KMS-11 (cell line): ENCODE results near the gene ABCC4.

ENCODE experiments used
- H2AFZ ChIP-seq: fragments of 200-600 bp; sonication (generic); 2 replicates; pipeline ENCODE4 v1.6.1; 2016; ENCODE audit warnings: antibody characterized with exemption, mixed run types, low read depth
- H3K27ac ChIP-seq: fragments of 200-600 bp; sonication (generic); 2 replicates; pipeline ENCODE4 v1.6.1; 2016; ENCODE audit warnings: mild to moderate bottlenecking, mixed run types
- H3K27me3 ChIP-seq: fragments of 200-600 bp; sonication (generic); 2 replicates; pipeline ENCODE4 v1.6.1; 2017; ENCODE audit warnings: mild to moderate bottlenecking, low read depth, mixed run types, moderate library complexity; ENCODE audit not compliant: insufficient read depth
- H3K36me3 ChIP-seq: fragments of 200-600 bp; sonication (generic); 2 replicates; pipeline ENCODE4 v1.6.1; 2017; ENCODE audit warnings: mild to moderate bottlenecking, mixed run types; ENCODE audit not compliant: insufficient read depth
- H3K4me1 ChIP-seq: fragments of 200-600 bp; sonication (generic); 2 replicates; pipeline ENCODE4 v1.6.1; 2016; ENCODE audit warnings: mild to moderate bottlenecking, low read depth, mixed run types; ENCODE audit not compliant: poor library complexity, severe bottlenecking
- H3K4me2 ChIP-seq: fragments of 200-600 bp; sonication (generic); 2 replicates; pipeline ENCODE4 v1.7.0; 2016; ENCODE audit warnings: mild to moderate bottlenecking, mixed run types
- H3K4me3 ChIP-seq: fragments of 200-600 bp; sonication (generic); IDR thresholded peaks from 2 replicates; pipeline ENCODE4 v1.6.1; 2017; ENCODE audit warnings: low read depth, low read length, mixed read lengths; ENCODE audit not compliant: insufficient read depth
- H3K79me2 ChIP-seq: fragments of 200-600 bp; sonication (generic); 2 replicates; pipeline ENCODE4 v1.6.1; 2016; ENCODE audit warnings: low read depth, mixed run types; ENCODE audit not compliant: insufficient read depth
- H3K9ac ChIP-seq: fragments of 200-600 bp; sonication (generic); 2 replicates; pipeline ENCODE4 v1.6.1; 2016; ENCODE audit warnings: mild to moderate bottlenecking, mixed run types
- H4K20me1 ChIP-seq: fragments of 200-600 bp; sonication (generic); 2 replicates; pipeline ENCODE4 v1.6.1; 2016; ENCODE audit warnings: mild to moderate bottlenecking, mixed run types; ENCODE audit not compliant: insufficient read depth
- CTCF ChIP-seq: fragments of 200-600 bp; sonication (generic); conservative IDR thresholded peaks from 2 replicates; pipeline ENCODE4 v1.6.1; 2017; ENCODE audit warnings: low read depth, mild to moderate bottlenecking, antibody characterized with exemption, low read length, moderate library complexity, mixed read lengths

ABCC4 gene

GRCh38 chr13:95247852-95248251 is 53.4 kb downstream of the ABCC4 start:
- no peak for TF ChIP-seq CTCF
- H3K79me2 ChIP-seq = no peaks in the 10 kb centered on the region
- H3K4me3 ChIP-seq = no peak overlapping the region
- H3K4me2 ChIP-seq = no peak overlapping the region
- no peaks in the 10 kb centered on the region for H3K36me3 ChIP-seq
- H4K20me1 ChIP-seq = no peaks in the 10 kb centered on the region
- no peaks in the 10 kb centered on the region for H3K27me3 ChIP-seq
- H3K9ac ChIP-seq = no peak overlapping the region
- H3K4me1 ChIP-seq = no peaks in the 10 kb centered on the region
- H2AFZ ChIP-seq = no peak overlapping the region
- no peak overlapping the region for H3K27ac ChIP-seq

- Histone ChIP-seq H3K27me3 (no peaks in the 10 kb centered on the region), H3K79me2 (no peaks in the 10 kb centered on the region), H3K9ac (no peak overlapping the region), H3K4me3 (no peak overlapping the region), H3K4me2 (no peak overlapping the region), H3K36me3 (no peaks in the 10 kb centered on the region), H2AFZ (no peak overlapping the region), H3K4me1 (no peaks in the 10 kb centered on the region), H3K27ac (no peak overlapping the region), H4K20me1 (no peaks in the 10 kb centered on the region)
- TF ChIP-seq CTCF = no peak
Measured at GRCh38 chr13:95247171-95247570, 54.1 kb downstream of the ABCC4 start.

- Histone ChIP-seq H3K27ac (no peak overlapping the region), H2AFZ (no peak overlapping the region), H4K20me1 (no peaks in the 10 kb centered on the region), H3K79me2 (no peaks in the 10 kb centered on the region), H3K9ac (no peak overlapping the region), H3K27me3 (no peaks in the 10 kb centered on the region), H3K36me3 (no peaks in the 10 kb centered on the region), H3K4me2 (no peak overlapping the region), H3K4me1 (no peaks in the 10 kb centered on the region), H3K4me3 (no peak overlapping the region)
- no peak for TF ChIP-seq CTCF
Measured at GRCh38 chr13:95246292-95247082, 54.8 kb downstream of the ABCC4 start.

GRCh38 chr13:95245071-95245470 is 56.2 kb downstream of the ABCC4 start:
- Histone ChIP-seq H3K4me1 (no peaks in the 10 kb centered on the region), H3K79me2 (no peaks in the 10 kb centered on the region), H3K27me3 (no peaks in the 10 kb centered on the region), H3K4me3 (no peak overlapping the region), H4K20me1 (no peaks in the 10 kb centered on the region), H3K27ac (no peak overlapping the region), H3K4me2 (no peak overlapping the region), H3K36me3 (no peaks in the 10 kb centered on the region), H2AFZ (no peak overlapping the region), H3K9ac (no peak overlapping the region)
- TF ChIP-seq CTCF = no peak
